Right lobe of liver (tissue), 4 donors: Measurements from ENCODE around the gene C6orf136.

Experiments used
- POLR2A ChIP-seq: fragments of 450-650 bp; IDR thresholded peaks from one replicate; pipeline ENCODE4 v1.6.1; 2017; ENCODE audit warnings: antibody characterized with exemption, mild to moderate bottlenecking
- TF ChIP-seq, protein P1 (sequence below), 4 donors: fragments of 200-600 bp in 3 of 4; fragments of 450-650 bp in 1 of 4; IDR thresholded peaks; one replicate each; pipeline versions ENCODE4 v1.5.1 to v1.8.0; 2016 to 2022; ENCODE audit warnings: antibody characterized with exemption in 4 of 4, mild to moderate bottlenecking in 2 of 4
- donor health status: DM: no; HTN: no; CAD: no.
- donor health status: DM: no; HTN: no; CAD: no.
- donor health status: DM: no; HTN: yes; CAD: no.

- no peak for TF ChIP-seq POLR2A
- TF ChIP-seq, protein P1, sequence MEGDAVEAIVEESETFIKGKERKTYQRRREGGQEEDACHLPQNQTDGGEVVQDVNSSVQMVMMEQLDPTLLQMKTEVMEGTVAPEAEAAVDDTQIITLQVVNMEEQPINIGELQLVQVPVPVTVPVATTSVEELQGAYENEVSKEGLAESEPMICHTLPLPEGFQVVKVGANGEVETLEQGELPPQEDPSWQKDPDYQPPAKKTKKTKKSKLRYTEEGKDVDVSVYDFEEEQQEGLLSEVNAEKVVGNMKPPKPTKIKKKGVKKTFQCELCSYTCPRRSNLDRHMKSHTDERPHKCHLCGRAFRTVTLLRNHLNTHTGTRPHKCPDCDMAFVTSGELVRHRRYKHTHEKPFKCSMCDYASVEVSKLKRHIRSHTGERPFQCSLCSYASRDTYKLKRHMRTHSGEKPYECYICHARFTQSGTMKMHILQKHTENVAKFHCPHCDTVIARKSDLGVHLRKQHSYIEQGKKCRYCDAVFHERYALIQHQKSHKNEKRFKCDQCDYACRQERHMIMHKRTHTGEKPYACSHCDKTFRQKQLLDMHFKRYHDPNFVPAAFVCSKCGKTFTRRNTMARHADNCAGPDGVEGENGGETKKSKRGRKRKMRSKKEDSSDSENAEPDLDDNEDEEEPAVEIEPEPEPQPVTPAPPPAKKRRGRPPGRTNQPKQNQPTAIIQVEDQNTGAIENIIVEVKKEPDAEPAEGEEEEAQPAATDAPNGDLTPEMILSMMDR (IDR thresholded peaks at IDR 0.05), result no peak
Measured at GRCh38 chr6:30613251-30614043, 33.5 kb upstream of the C6orf136 start.
